ENCODE measurements around the gene UGT2A3. TPM values are rescaled to one million over a fixed set of nuclear protein-coding genes. Genes with fewer than 3 reads are reported as not detected.

UGT2A3 gene
- total and polyA plus RNA-seq, 2 of the 8 experiments (the other 6 are each of a cell fraction or from before 2014, with no cell fraction given), result not detected

GRCh38 chr4:68891678-68892077 is 59.9 kb downstream of the UGT2A3 start:
- POLR2A ChIA-PET (ENCODE audit: partially characterized antibody), result no interaction called here
- H4K20me1 ChIP-seq (replicated peaks in 1 of 2; ENCODE audit: control insufficient read depth in 1 of 2, insufficient read depth in 2 of 2, low read length in 2 of 2), result no peaks in the 10 kb centered on the region
- no peaks in the 10 kb centered on the region for H3K79me2 ChIP-seq (ENCODE audit: control insufficient read depth in 1 of 2, insufficient read depth in 2 of 2, low read length in 2 of 2)
- DNase-seq (ENCODE audit: low read depth in 1 of 2, low spot score in 2 of 2), result no peak
- peaks cover 2 to 3% of the 10 kb centered on the region in 2 experiments; a peak in 2 of 4 replicates for H3K9me3 ChIP-seq (ENCODE audit: insufficient read depth in 2 of 2, low read depth in 1 of 2, low read length in 1 of 2)
- no peak for FAIRE-seq
- H2AFZ ChIP-seq (ENCODE audit: low read length), result no peak overlapping the region
- no peak overlapping the region for H3K23ac ChIP-seq (ENCODE audit: insufficient read length)
- no peak overlapping the region for H3K56ac ChIP-seq (replicated peaks; ENCODE audit: insufficient read length, low read depth, low read length)
- H2BK20ac ChIP-seq (ENCODE audit: low read length), result no peak overlapping the region
- 90 to 100% methylated on average over 1 to 3 of the region's 3 CpGs for WGBS, 2 experiments (ENCODE audit: extremely low coverage in 1 of 2, insufficient coverage in 1 of 2, insufficient read length in 1 of 2, insufficient replicate concordance in 2 of 2, low coverage in 1 of 2, low lambda C conversion rate in 2 of 2, missing lambda C conversion rate in 1 of 2)
- H2BK120ac ChIP-seq (replicated peaks; ENCODE audit: low read depth, low read length), result no peak overlapping the region
- H3K9ac ChIP-seq (replicated peaks in 1 of 4; ENCODE audit: extremely low read depth in 1 of 4, low read depth in 3 of 4, low read length in 3 of 4), result no peak overlapping the region
- H3K4me3 ChIP-seq (ENCODE audit: extremely low read depth in 1 of 4, insufficient read depth in 2 of 4, low read depth in 3 of 4, low read length in 4 of 4), result no peak overlapping the region
- no peaks in the 10 kb centered on the region for H3K4me1 ChIP-seq (replicated peaks in 1 of 4; ENCODE audit: control insufficient read depth in 3 of 4, insufficient read depth in 4 of 4, low read length in 3 of 4)
- no peak overlapping the region for H3K4ac ChIP-seq (replicated peaks; ENCODE audit: insufficient read length, low read depth, low read length)
- H3K27ac ChIP-seq (ENCODE audit: low read depth, low read length), result no peak overlapping the region
- H4K91ac ChIP-seq (replicated peaks; ENCODE audit: insufficient read length, low read length), result no peak overlapping the region
- no peak overlapping the region for H4K5ac ChIP-seq (ENCODE audit: insufficient read length, low read depth, low read length)
- no peak overlapping the region for H2BK15ac ChIP-seq (ENCODE audit: low read length)
- no peak overlapping the region for H3K14ac ChIP-seq (ENCODE audit: insufficient read length)
- H2AK5ac ChIP-seq (ENCODE audit: low read depth, low read length), result no peak overlapping the region
- no peaks in the 10 kb centered on the region for H3K27me3 ChIP-seq (replicated peaks in 1 of 4; ENCODE audit: control insufficient read depth in 3 of 4, extremely low read depth in 1 of 4, insufficient read depth in 3 of 4, low read length in 3 of 4)
- no peaks in the 10 kb centered on the region for H3K23me2 ChIP-seq (ENCODE audit: low read depth, low read length)
- no peak overlapping the region for H2BK12ac ChIP-seq (ENCODE audit: low read depth, low read length)
- no peaks in the 10 kb centered on the region for H3K36me3 ChIP-seq (ENCODE audit: control insufficient read depth in 2 of 4, insufficient read depth in 4 of 4, low read length in 3 of 4)
- no peak overlapping the region for H3K4me2 ChIP-seq (ENCODE audit: insufficient read depth in 1 of 2, low read depth in 2 of 2, low read length in 2 of 2)
- H3K79me1 ChIP-seq (ENCODE audit: low read depth, low read length), result no peaks in the 10 kb centered on the region
- no peak overlapping the region for H2BK5ac ChIP-seq (ENCODE audit: low read depth, low read length)
- CTCF ChIA-PET (ENCODE audit: partially characterized antibody), result no interaction called here
- H4K8ac ChIP-seq (ENCODE audit: extremely low read depth, insufficient read depth, low read length), result no peak overlapping the region
- H3K18ac ChIP-seq (ENCODE audit: extremely low read depth, low read length), result no peak overlapping the region
- TF ChIP-seq NRF1 (IDR thresholded peaks at IDR 0.05; ENCODE audit: low read depth, low read length) (no peak), TBP (IDR thresholded peaks at IDR 0.05; ENCODE audit: low read depth, low read length) (no peak), POLR2AphosphoS5 (IDR thresholded peaks at IDR 0.05; ENCODE audit: low read depth, low read length) (no peak), CEBPB (IDR thresholded peaks at IDR 0.05; ENCODE audit: low read depth, low read length) (no peak), SP2 (IDR thresholded peaks at IDR 0.05; ENCODE audit: low read length) (no peak), BACH1 (IDR thresholded peaks at IDR 0.05; ENCODE audit: low read length) (no peak), CHD1 (IDR thresholded peaks at IDR 0.05; ENCODE audit: low read depth, low read length) (no peak), HDAC6 (IDR thresholded peaks at IDR 0.05; ENCODE audit: low read depth, low read length) (no peak), RXRA (IDR thresholded peaks at IDR 0.05; ENCODE audit: insufficient read depth, low read depth, low read length) (no peak), RAD21 (IDR thresholded peaks at IDR 0.05 in 1 of 2, conservative IDR thresholded peaks at IDR 0.05 in 1 of 2; ENCODE audit: low read depth in 2 of 2, low read length in 2 of 2) (no peak), JUN (IDR thresholded peaks at IDR 0.05; ENCODE audit: low read depth, low read length) (no peak), BCL11A (IDR thresholded peaks at IDR 0.05; ENCODE audit: low read depth in 2 of 2, low read length in 2 of 2) (no peak), TAF7 (optimal IDR thresholded peaks at IDR 0.05; ENCODE audit: borderline replicate concordance, low read depth, low read length) (no peak), SUZ12 (IDR thresholded peaks at IDR 0.05; ENCODE audit: low read length) (no peak), GTF2F1 (IDR thresholded peaks at IDR 0.05; ENCODE audit: borderline replicate concordance, low read depth, low read length) (no peak), CHD2 (IDR thresholded peaks at IDR 0.05; ENCODE audit: low read length) (no peak)
